PC-9 (cell line): ENCODE measurements around the gene ARHGAP42.
"Not testable (repeated sequence)": the region's sequence is repeated elsewhere in the genome, so short reads cannot be mapped to it uniquely, and the experiment has no call there.

ENCODE experiments used
- CTCF ChIP-seq: fragments of 200-600 bp; sonication (generic); conservative IDR thresholded peaks from 2 replicates; pipeline ENCODE4 v1.6.1; 2017; ENCODE audit warnings: mixed run types, antibody characterized with exemption, mild to moderate bottlenecking, moderate library complexity
- EZH2 ChIP-seq: fragments of 200-600 bp; sonication (generic); IDR thresholded peaks from 2 replicates; pipeline ENCODE4 v1.8.0; 2017; ENCODE audit warnings: antibody characterized with exemption, low read depth

GRCh38 chr11:100666816-100667215 is 20.3 kb upstream of the ARHGAP42 start:
- not testable (repeated sequence) for TF ChIP-seq CTCF, EZH2
